H1 (cell line): ENCODE measurements around the gene CALCR. TPM values are rescaled to one million over a fixed set of nuclear protein-coding genes. Genes with fewer than 3 reads are reported as not detected.

Source experiments
- CHD2 ChIP-seq: IDR thresholded peaks from 2 replicates; pipeline ENCODE4 v1.6.1; 2012; ENCODE audit warnings: low read length, improper control_type of control experiment
- SUZ12 ChIP-seq: fragments of 200-600 bp; sonication (generic); IDR thresholded peaks from 2 replicates; pipeline ENCODE4 v1.6.1; 2012; ENCODE audit warnings: mild to moderate bottlenecking, inconsistent platforms, low read length, moderate library complexity, mixed read lengths
- polyA plus RNA-seq, 7 experiments: library from polyadenylated mRNA; depleted of rRNA in 3 of 7; stranded (reverse) in 5 of 7; unstranded in 2 of 7; fragments of >200 nt in 5 of 7; fragments of 200-250 nt in 2 of 7; gene quantifications; 1 replicate in 5 of 7; 2 replicates in 1 of 7; 4 replicates in 1 of 7; pipeline versions ENCODE4 v1.2.1 to v1.2.3, GENCODE V29; 2011 to 2013; ENCODE audit warnings: missing spikeins in 2 of 7, mixed read lengths in 2 of 7
- total RNA-seq: library from RNA; stranded (reverse); fragmentation: NEBNext Ultra II Directional; extraction: Animal tissue kit (Norgen Biotek cat#: 25700); gene quantifications from 2 replicates; pipeline ENCODE4 v1.2.1, GENCODE V29; 2021

The CALCR gene
- total and polyA plus RNA-seq, 2 of the 8 experiments (the other 6 are each of a cell fraction or from before 2014, with no cell fraction given): 1.0 to 3.6 TPM

GRCh38 chr7:93551931-93552330 is 22.6 kb downstream of the CALCR start (continued):
- TF ChIP-seq SUZ12 (no peak), CHD2 (no peak)
